Endometrial microvascular endothelial cells (primary cell): ENCODE results near the gene OR52J3. TPM values are rescaled to one million over a fixed set of nuclear protein-coding genes. Genes with fewer than 3 reads are reported as not detected.

Experiments used
- in situ Hi-C: cut with HindIII; loops from 2 replicates; pipeline ENCODE4 v1.10.0; 2017; ENCODE audit warnings: low sequenced_read_pairs, low pct_unique_long_range_greater_than_20kb; ENCODE audit errors: inconsistent ontology term
- total RNA-seq: library from RNA; depleted of rRNA; stranded (reverse); fragments of >200 nt; gene quantifications from one replicate; pipeline ENCODE4 v1.2.3, GENCODE V29; 2015; ENCODE audit errors: inconsistent ontology term

Gene OR52J3
- total RNA-seq, 1 donor from 2014 or later: not detected

DNA sequence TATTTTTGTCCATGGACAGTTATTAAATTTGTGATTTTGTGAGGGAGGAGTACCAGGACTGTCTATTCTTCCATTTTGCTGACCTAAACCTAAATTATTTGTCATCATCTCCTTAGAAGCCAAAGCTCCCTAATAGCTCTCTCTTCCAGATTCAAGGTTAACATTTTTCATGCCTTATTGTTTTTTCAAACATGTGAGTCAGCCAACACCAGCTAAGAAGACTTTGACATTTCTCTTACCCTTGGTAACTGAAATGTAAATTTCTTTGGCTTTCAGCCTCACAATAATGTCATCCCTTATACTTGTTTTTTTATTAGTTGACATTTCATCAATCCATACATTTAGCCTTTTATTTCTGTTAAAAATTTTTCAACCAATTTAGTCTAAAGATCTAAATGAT, 42.2 kb downstream of the OR52J3 start:
- in situ Hi-C loops: no loop called here

DNA sequence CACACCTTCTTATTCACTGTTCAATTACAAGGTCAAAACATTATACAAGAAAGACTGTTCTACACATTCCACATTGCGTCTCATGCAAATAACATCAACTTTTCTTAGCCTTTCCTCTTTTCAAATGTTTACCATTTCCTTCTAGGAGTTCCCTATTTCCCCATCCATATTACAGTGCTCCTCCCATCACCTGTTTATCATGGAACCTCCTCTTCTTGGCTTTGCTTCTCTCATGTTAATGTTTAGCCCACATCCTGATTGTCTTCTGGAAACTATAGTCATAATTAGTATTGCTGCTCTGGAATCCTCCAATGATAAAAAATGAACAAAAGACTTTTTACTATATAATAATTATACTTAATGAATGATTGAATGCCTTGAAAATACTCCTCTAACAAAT, 44.3 kb downstream of the OR52J3 start:
- in situ Hi-C loops: no loop called here

DNA sequence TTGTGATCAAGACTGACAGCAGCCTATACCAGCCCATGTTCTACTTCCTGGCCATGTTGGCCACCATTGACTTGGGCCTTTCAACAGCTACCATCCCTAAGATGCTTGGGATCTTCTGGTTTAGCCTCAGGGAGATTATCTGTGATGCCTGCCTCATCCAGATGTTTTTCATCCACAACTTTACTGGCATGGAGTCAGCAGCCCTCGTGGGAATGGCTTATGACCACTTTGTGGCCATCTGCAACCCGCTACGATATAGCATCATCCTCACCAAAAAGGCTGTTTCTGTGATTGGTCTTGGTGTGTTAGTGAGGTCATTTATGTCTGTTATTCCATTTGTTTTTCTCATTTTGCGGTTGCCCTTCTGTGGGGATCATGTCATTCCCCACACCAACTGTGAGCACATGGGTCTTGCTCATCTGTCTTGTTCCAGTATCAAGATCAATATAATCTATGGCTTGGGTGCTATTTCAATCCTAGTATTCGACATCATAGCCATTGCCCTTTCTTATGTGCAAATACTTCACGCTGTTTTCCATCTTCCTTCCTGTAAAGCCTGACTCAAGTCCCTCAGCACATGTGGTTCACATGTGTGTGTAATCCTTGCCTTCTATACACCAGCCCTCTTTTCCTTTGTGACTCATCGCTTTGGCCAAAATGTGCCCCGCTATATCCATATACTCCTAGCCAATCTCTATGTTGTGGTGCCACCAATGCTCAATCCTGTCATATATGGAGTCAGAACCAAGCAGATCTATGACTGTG, 46.7 kb downstream of the OR52J3 start:
- in situ Hi-C loops: no loop called here

DNA sequence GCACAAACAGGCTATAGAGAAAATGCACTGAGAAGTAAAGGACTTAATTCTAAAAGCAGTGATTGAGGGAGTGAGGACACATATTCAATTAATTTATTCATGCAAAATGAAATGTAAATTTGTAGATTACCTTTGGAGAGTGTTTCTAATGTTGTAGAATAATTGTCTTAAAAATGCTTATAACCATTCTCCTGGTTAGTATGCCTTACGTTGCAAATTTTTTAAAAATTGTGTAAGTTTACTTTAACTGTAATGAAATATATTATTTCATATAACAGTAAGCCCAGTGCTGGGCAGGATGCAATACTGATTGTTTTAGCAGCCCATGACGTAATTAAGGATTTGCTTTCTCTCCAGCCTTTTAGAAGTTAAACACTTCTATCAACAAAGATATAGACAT, 49.7 kb downstream of the OR52J3 start:
- in situ Hi-C loops: no loop called here

Other genes starting within 250 kb of the OR52J3 start
- gene OR52R1, start 242.1 kb upstream of the OR52J3 start, total RNA-seq: not detected
- gene OR51F2, start 225.2 kb upstream of the OR52J3 start, total RNA-seq: not detected
- not detected for gene OR51S1, start 197.3 kb upstream of the OR52J3 start, total RNA-seq
- not detected for gene OR51T1, start 164.6 kb upstream of the OR52J3 start, total RNA-seq
- not detected for gene OR51A7, start 142.7 kb upstream of the OR52J3 start, total RNA-seq
- not detected for gene OR51G2, start 127.2 kb upstream of the OR52J3 start, total RNA-seq
- not detected for gene OR51G1, start 122.2 kb upstream of the OR52J3 start, total RNA-seq
- not detected for gene OR51A4, start 98.9 kb upstream of the OR52J3 start, total RNA-seq
- not detected for gene OR51A2, start 90.8 kb upstream of the OR52J3 start, total RNA-seq
- gene OR51L1, start 51.7 kb upstream of the OR52J3 start, total RNA-seq: not detected
- gene OR52E2, start 13.1 kb downstream of the OR52J3 start, total RNA-seq: not detected
- gene OR52E1, start 23.0 kb downstream of the OR52J3 start, total RNA-seq: not detected
- gene OR52A5, start 91.8 kb downstream of the OR52J3 start, total RNA-seq: not detected
- gene OR52A1, start 108.2 kb downstream of the OR52J3 start, total RNA-seq: not detected
- gene OR51V1, start 154.2 kb downstream of the OR52J3 start, total RNA-seq: not detected
- not detected for gene HBB, start 180.5 kb downstream of the OR52J3 start, total RNA-seq
- gene HBD, start 188.0 kb downstream of the OR52J3 start, total RNA-seq: not detected
- not detected for gene HBG1, start 203.3 kb downstream of the OR52J3 start, total RNA-seq
- not detected for gene HBG2, start 208.3 kb downstream of the OR52J3 start, total RNA-seq
- gene HBE1, start 223.4 kb downstream of the OR52J3 start, total RNA-seq: not detected